Stimulated activated naive CD8-positive, alpha-beta T cell treated with anti-CD3 and anti-CD28 coated beads, Interleukin-15, Interleukin-2, amounts not matched to agents 100 ng/mL and 50 ng/mL, for 24 hours (primary cell): ENCODE results near the gene ZNF555.
"Not testable (repeated sequence)": the region's sequence is repeated elsewhere in the genome, so short reads cannot be mapped to it uniquely, and the experiment has no call there.

Experiments
- H3K27ac Mint-ChIP-seq: one replicate; pipeline ENCODE4 v1.8.0; 2021; ENCODE audit warnings: mild to moderate bottlenecking, mixed read lengths
- H3K27me3 Mint-ChIP-seq: one replicate; pipeline ENCODE4 v1.8.0; 2021; ENCODE audit warnings: mixed read lengths
- H3K36me3 Mint-ChIP-seq: one replicate; pipeline ENCODE4 v1.8.0; 2021; ENCODE audit warnings: low read depth, mixed read lengths
- H3K4me1 Mint-ChIP-seq: one replicate; pipeline ENCODE4 v1.8.0; 2021; ENCODE audit warnings: low read depth, mixed read lengths
- H3K4me3 Mint-ChIP-seq: one replicate; pipeline ENCODE4 v1.8.0; 2021; ENCODE audit warnings: mild to moderate bottlenecking, mixed read lengths
- H3K9me3 Mint-ChIP-seq: one replicate; pipeline ENCODE4 v1.8.0; 2021; ENCODE audit warnings: mixed read lengths

The ZNF555 gene

GRCh38 chr19:2900296-2901252 lies 59.3 kb downstream of the ZNF555 start, which contains the start of gene ZNF57:
ZNF57 (plus strand) TSS chr19:2900928; CDS start chr19:2901046, 118 bp downstream.
- Mint-ChIP-seq H3K27me3 (no peaks in the 10 kb centered on the region), H3K36me3 (peaks cover 4% of the 10 kb centered on the region), H3K9me3 (peaks cover 10% of the 10 kb centered on the region), H3K4me1 (peaks cover 18% of the 10 kb centered on the region), H3K27ac (peak within 1 kb of the TSS; percentile 88), H3K4me3 (peak within 1 kb of the TSS; percentile 96)

DNA sequence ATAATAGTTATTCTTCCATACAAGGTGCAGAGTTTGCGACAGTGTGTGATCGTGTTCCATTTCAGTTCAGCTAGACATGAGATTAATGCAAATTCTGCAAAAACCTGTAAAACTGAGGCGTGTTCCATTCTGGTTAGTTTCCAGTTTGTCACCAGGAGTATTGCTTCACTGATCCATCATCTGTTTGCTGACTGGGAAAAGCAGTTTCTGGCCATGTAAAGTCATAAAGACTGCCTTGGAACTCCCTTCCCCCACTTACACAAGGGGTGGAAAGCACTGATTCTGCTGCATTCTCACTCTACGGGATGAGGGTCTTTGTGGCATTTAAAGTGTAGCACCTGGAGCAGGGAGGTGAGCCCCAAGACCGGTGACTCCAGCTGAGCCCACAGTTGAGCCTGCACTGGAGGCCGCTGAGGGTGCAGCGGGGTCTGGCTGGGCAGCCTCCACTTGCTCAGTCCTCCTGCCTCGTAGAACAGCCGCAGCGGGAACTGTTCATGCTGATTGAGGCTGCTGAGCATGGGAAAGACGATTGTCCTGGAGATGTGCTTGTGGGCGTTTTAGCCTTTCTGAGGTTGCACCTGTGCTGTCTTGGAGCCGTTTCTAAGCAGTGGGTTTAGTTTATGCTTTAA lies 61.4 kb downstream of the ZNF555 start:
- H3K36me3 Mint-ChIP-seq = peaks cover under 1% of the 10 kb centered on the region
- no peaks in the 10 kb centered on the region for H3K27me3 Mint-ChIP-seq
- H3K4me1 Mint-ChIP-seq = peaks cover 24% of the 10 kb centered on the region
- H3K9me3 Mint-ChIP-seq = peaks cover under 1% of the 10 kb centered on the region
- H3K4me3 Mint-ChIP-seq = peak overlapping the region; percentile 96
- H3K27ac Mint-ChIP-seq = no peak overlapping the region

DNA sequence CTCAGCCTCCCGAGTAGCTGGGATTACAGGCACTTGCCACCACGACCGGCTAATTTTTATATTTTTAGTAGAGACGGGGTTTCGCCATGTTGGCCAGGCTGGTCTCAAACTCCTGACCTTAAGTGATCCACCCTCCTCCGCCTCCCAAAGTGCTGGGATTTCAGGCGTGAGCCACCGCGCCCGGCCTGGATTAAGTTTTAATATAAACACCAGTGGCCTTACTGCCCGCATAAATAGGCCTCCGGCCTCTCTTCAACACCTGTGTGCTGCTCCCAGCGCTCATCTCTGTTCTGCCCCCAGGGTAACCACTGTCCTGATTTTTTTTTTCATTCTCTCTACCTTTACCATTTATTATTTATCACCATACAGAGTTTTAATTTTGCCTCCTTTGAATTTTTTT lies 62.1 kb downstream of the ZNF555 start:
- not testable (repeated sequence) for H3K36me3 Mint-ChIP-seq, H3K4me3 Mint-ChIP-seq, H3K9me3 Mint-ChIP-seq, H3K27me3 Mint-ChIP-seq, H3K27ac Mint-ChIP-seq
- peaks cover 27% of the 10 kb centered on the region for H3K4me1 Mint-ChIP-seq

- Mint-ChIP-seq H3K9me3 (no peaks in the 10 kb centered on the region), H3K4me1 (peaks cover 32% of the 10 kb centered on the region), H3K4me3 (no peak overlapping the region), H3K27me3 (no peaks in the 10 kb centered on the region), H3K27ac (no peak overlapping the region), H3K36me3 (peaks cover 13% of the 10 kb centered on the region)
These were observed 64.7 kb downstream of the ZNF555 start for GRCh38 chr19:2905918-2906519.

GRCh38 chr19:2906631-2907195 lies 65.4 kb downstream of the ZNF555 start:
- Mint-ChIP-seq H3K9me3 (no peaks in the 10 kb centered on the region), H3K4me1 (peaks cover 33% of the 10 kb centered on the region), H3K36me3 (peaks cover 16% of the 10 kb centered on the region), H3K4me3 (no peak overlapping the region), H3K27me3 (no peaks in the 10 kb centered on the region), H3K27ac (no peak overlapping the region)
